ENCODE results near the gene ATP6V0C.

- no peak for TF ChIP-seq GATA2 (IDR thresholded peaks at IDR 0.05; ENCODE audit: low read depth, low read length)
- no peak for TF ChIP-seq GATA3 (IDR thresholded peaks at IDR 0.05; ENCODE audit: low read depth, low read length)
Observed at GRCh38 chr16:2507665-2508064, 6.1 kb upstream of the ATP6V0C start.

All from SH-SY5Y (cell line).